22Rv1 (cell line): ENCODE results near the gene MICU2.
"Not testable (repeated sequence)": the region's sequence is repeated elsewhere in the genome, so short reads cannot be mapped to it uniquely, and the experiment has no call there.

Experiments
- CTCF ChIP-seq: fragments of 450-650 bp; IDR thresholded peaks from 2 replicates; pipeline ENCODE4 v1.5.1; 2017; ENCODE audit warnings: mild to moderate bottlenecking
- ZFX ChIP-seq: fragments of 450-650 bp; IDR thresholded peaks from 2 replicates; pipeline ENCODE4 v1.6.1; 2017; ENCODE audit warnings: antibody characterized with exemption, borderline replicate concordance

GRCh38 chr13:21588411-21588810 lies 15.6 kb downstream of the MICU2 start:
- TF ChIP-seq CTCF, ZFX: not testable (repeated sequence)
